ENCODE data around the gene TTLL12. TPM values are rescaled to one million over a fixed set of nuclear protein-coding genes. Genes with fewer than 3 reads are reported as not detected.

TTLL12 gene
- total and polyA plus RNA-seq, 2 of the 8 experiments (the other 6 are each of a cell fraction or from before 2014, with no cell fraction given) = 101 to 124 TPM

GRCh38 chr22:43226377-43227238, 39.7 kb upstream of the TTLL12 start:
- no peak overlapping the region for H3K23ac ChIP-seq (ENCODE audit: insufficient read length)
- H3K9ac ChIP-seq (replicated peaks in 1 of 4; ENCODE audit: extremely low read depth in 1 of 4, low read depth in 3 of 4, low read length in 3 of 4) = no peak overlapping the region
- no peak overlapping the region for H4K5ac ChIP-seq (ENCODE audit: insufficient read length, low read depth, low read length)
- H2BK15ac ChIP-seq (ENCODE audit: low read length) = no peak overlapping the region
- H3K18ac ChIP-seq (ENCODE audit: extremely low read depth, low read length) = peak overlapping the region; percentile 87; the same call in 1 of the 2 replicates
- no peaks in the 10 kb centered on the region for H3K36me3 ChIP-seq (ENCODE audit: control insufficient read depth in 2 of 4, insufficient read depth in 4 of 4, low read length in 3 of 4)
- H3K4me3 ChIP-seq (ENCODE audit: extremely low read depth in 1 of 4, insufficient read depth in 2 of 4, low read depth in 3 of 4, low read length in 4 of 4) = no peak overlapping the region; a peak in 1 of 8 replicates
- no peaks in the 10 kb centered on the region for H3K79me1 ChIP-seq (ENCODE audit: low read depth, low read length)
- H2BK120ac ChIP-seq (replicated peaks; ENCODE audit: low read depth, low read length) = no peak overlapping the region
- FAIRE-seq = no peak
- H4K8ac ChIP-seq (ENCODE audit: extremely low read depth, insufficient read depth, low read length) = peak overlapping the region; percentile 73; the same call in 1 of the 2 replicates
- DNase-seq (ENCODE audit: low read depth in 1 of 2, low spot score in 2 of 2) = peak; percentile 51 to 71
- no peak overlapping the region for H3K14ac ChIP-seq (ENCODE audit: insufficient read length)
- no peak overlapping the region for H2BK20ac ChIP-seq (ENCODE audit: low read length)
- WGBS, 2 experiments (ENCODE audit: extremely low coverage in 1 of 2, insufficient coverage in 1 of 2, insufficient read length in 1 of 2, insufficient replicate concordance in 2 of 2, low coverage in 1 of 2, low lambda C conversion rate in 2 of 2, missing lambda C conversion rate in 1 of 2) = 23% methylated on average over 15 of the region's 19 CpGs; no CpG with 5 or more reads in 1 of the 2 experiments
- peak overlapping the region; percentile 63 for H4K91ac ChIP-seq (replicated peaks; ENCODE audit: insufficient read length, low read length)
- H3K27me3 ChIP-seq (replicated peaks in 1 of 4; ENCODE audit: control insufficient read depth in 3 of 4, extremely low read depth in 1 of 4, insufficient read depth in 3 of 4, low read length in 3 of 4) = peaks cover 0 to 4% (median 3%) of the 10 kb centered on the region in 4 experiments; a peak in 2 of 7 replicates
- H4K20me1 ChIP-seq (replicated peaks in 1 of 2; ENCODE audit: control insufficient read depth in 1 of 2, insufficient read depth in 2 of 2, low read length in 2 of 2) = no peaks in the 10 kb centered on the region
- POLR2A ChIA-PET (ENCODE audit: partially characterized antibody) = interaction anchor here (1.0 to 2.2 kb wide), 3 partner anchors 13 to 612 kb away, joined by 3 to 5 read pairs (median 4); partner anchors contain the start of gene POLDIP3
- peak overlapping the region; percentile 68; the same call in 1 of the 2 replicates for H2BK12ac ChIP-seq (ENCODE audit: low read depth, low read length)
- H3K27ac ChIP-seq (ENCODE audit: low read depth, low read length) = no peak overlapping the region
- no peaks in the 10 kb centered on the region for H3K9me3 ChIP-seq (ENCODE audit: insufficient read depth in 2 of 2, low read depth in 1 of 2, low read length in 1 of 2)
- H3K4me2 ChIP-seq (ENCODE audit: insufficient read depth in 1 of 2, low read depth in 2 of 2, low read length in 2 of 2) = peak overlapping the region; percentile 7 to 62; a peak in 3 of 4 replicates
- no peaks in the 10 kb centered on the region; the same call in 1 of the 2 replicates for H3K23me2 ChIP-seq (ENCODE audit: low read depth, low read length)
- H2BK5ac ChIP-seq (ENCODE audit: low read depth, low read length) = peak overlapping the region; percentile 40
- no peaks in the 10 kb centered on the region for H3K79me2 ChIP-seq (ENCODE audit: control insufficient read depth in 1 of 2, insufficient read depth in 2 of 2, low read length in 2 of 2)
- H3K56ac ChIP-seq (replicated peaks; ENCODE audit: insufficient read length, low read depth, low read length) = no peak overlapping the region
- H2AFZ ChIP-seq (ENCODE audit: low read length) = peak overlapping the region; percentile 44; the same call in 1 of the 2 replicates
- H2AK5ac ChIP-seq (ENCODE audit: low read depth, low read length) = peak overlapping the region; percentile 26; the same call in 1 of the 2 replicates
- H3K4ac ChIP-seq (replicated peaks; ENCODE audit: insufficient read length, low read depth, low read length) = no peak overlapping the region
- CTCF ChIA-PET (ENCODE audit: partially characterized antibody) = interaction anchor here (0.9 to 26.8 kb wide), 12 partner anchors 12 to 120 kb away, joined by 3 to 388 read pairs (median 12); partner anchors contain the start of gene TTLL12
- H3K4me1 ChIP-seq (replicated peaks in 1 of 4; ENCODE audit: control insufficient read depth in 3 of 4, insufficient read depth in 4 of 4, low read length in 3 of 4) = peaks cover 0 to 19% (median 14%) of the 10 kb centered on the region in 4 experiments; a peak in 6 of 7 replicates
- peak; percentile 59 to 75; a peak in 2 of 4 replicates for TF ChIP-seq SIN3A (conservative IDR thresholded peaks at IDR 0.05 in 1 of 2, IDR thresholded peaks at IDR 0.05 in 1 of 2; ENCODE audit: low read depth in 1 of 2, low read length in 2 of 2)
- TF ChIP-seq RNF2 (IDR thresholded peaks at IDR 0.05; ENCODE audit: borderline replicate concordance, low read depth, low read length, missing control alignments, poor library complexity, severe bottlenecking) = no peak
- no peak for TF ChIP-seq CEBPB (IDR thresholded peaks at IDR 0.05; ENCODE audit: low read depth, low read length)
- no peak for TF ChIP-seq HDAC6 (IDR thresholded peaks at IDR 0.05; ENCODE audit: low read depth, low read length)
- TF ChIP-seq E2F6 (IDR thresholded peaks at IDR 0.05) = 0 out of 2 replicates have a peak, but pooled peaks have one; percentile 56
- no peak for TF ChIP-seq TEAD4 (IDR thresholded peaks at IDR 0.05; ENCODE audit: low read depth, low read length)
- TF ChIP-seq JUN (IDR thresholded peaks at IDR 0.05; ENCODE audit: low read depth, low read length) = no peak
- no peak for TF ChIP-seq ATF3 (IDR thresholded peaks at IDR 0.05; ENCODE audit: insufficient read depth, low read depth, low read length)
